Nephron (organoid): Measurements from ENCODE around the gene BRWD1.

Experiments used
- H3K27ac Mint-ChIP-seq, 3 experiments: 2 replicates each; pipeline ENCODE4 v1.8.0; 2020; ENCODE audit warnings: mixed read lengths in 3 of 3, mild to moderate bottlenecking in 2 of 3, moderate library complexity in 1 of 3
- H3K27me3 Mint-ChIP-seq: 2 replicates; pipeline ENCODE4 v1.8.0; 2021; ENCODE audit warnings: low read depth, mild to moderate bottlenecking, moderate library complexity, mixed read lengths
- H3K36me3 Mint-ChIP-seq: 2 replicates; pipeline ENCODE4 v1.8.0; 2020; ENCODE audit warnings: low read depth, mixed read lengths
- H3K4me1 Mint-ChIP-seq: 2 replicates; pipeline ENCODE4 v1.8.0; 2020; ENCODE audit warnings: mixed read lengths
- H3K4me3 Mint-ChIP-seq, 3 experiments: 2 replicates each; pipeline ENCODE4 v1.8.0; 2020; ENCODE audit warnings: mild to moderate bottlenecking in 3 of 3, mixed read lengths in 3 of 3, moderate library complexity in 2 of 3
- H3K9me3 Mint-ChIP-seq: 2 replicates; pipeline ENCODE4 v1.8.0; 2020; ENCODE audit warnings: mixed read lengths
- CTCF ChIP-seq, 3 experiments: fragments of 200-600 bp; sonication (generic); IDR thresholded peaks; one replicate each; pipeline ENCODE4 v1.5.0; 2021; ENCODE audit warnings: antibody characterized with exemption in 3 of 3; ENCODE audit not compliant: unreplicated experiment in 3 of 3

Gene BRWD1

GRCh38 chr21:39188521-39189139, 124.8 kb downstream of the BRWD1 start:
- peaks cover 35% of the 10 kb centered on the region for H3K4me1 Mint-ChIP-seq
- H3K36me3 Mint-ChIP-seq: peaks cover 15% of the 10 kb centered on the region
- H3K9me3 Mint-ChIP-seq: no peaks in the 10 kb centered on the region
- H3K27ac Mint-ChIP-seq: no peak overlapping the region
- H3K27me3 Mint-ChIP-seq: no peaks in the 10 kb centered on the region
- H3K4me3 Mint-ChIP-seq: no peak overlapping the region
- no peak for TF ChIP-seq CTCF (IDR thresholded peaks at IDR 0.05; ENCODE audit: unreplicated experiment in 3 of 3)

- Mint-ChIP-seq H3K27ac (peak overlapping the region in 2 of 3 experiments; percentile 27 to 52), H3K36me3 (peaks cover 8% of the 10 kb centered on the region), H3K4me1 (peaks cover 40% of the 10 kb centered on the region), H3K27me3 (no peaks in the 10 kb centered on the region), H3K9me3 (no peaks in the 10 kb centered on the region), H3K4me3 (peak overlapping the region in 1 of 3 experiments; percentile 17)
- no peak for TF ChIP-seq CTCF (IDR thresholded peaks at IDR 0.05; ENCODE audit: unreplicated experiment in 3 of 3)
Measured at GRCh38 chr21:39187141-39187540, 126.3 kb downstream of the BRWD1 start.

GRCh38 chr21:39186676-39187075, 126.8 kb downstream of the BRWD1 start:
- Mint-ChIP-seq H3K4me1 (peaks cover 44% of the 10 kb centered on the region), H3K27me3 (no peaks in the 10 kb centered on the region), H3K36me3 (peaks cover 4% of the 10 kb centered on the region), H3K9me3 (no peaks in the 10 kb centered on the region), H3K27ac (peak overlapping the region; percentile 3 to 52 (median 50)), H3K4me3 (peak overlapping the region in 2 of 3 experiments; percentile 30 to 38)
- no peak for TF ChIP-seq CTCF (IDR thresholded peaks at IDR 0.05; ENCODE audit: unreplicated experiment in 3 of 3)

- Mint-ChIP-seq H3K27ac (peak overlapping the region in 1 of 3 experiments; percentile 77), H3K27me3 (no peaks in the 10 kb centered on the region)
Measured at GRCh38 chr21:39185157-39185556, 128.3 kb downstream of the BRWD1 start.

GRCh38 chr21:39184050-39184980, 129.1 kb downstream of the BRWD1 start:
- Mint-ChIP-seq H3K9me3 (no peaks in the 10 kb centered on the region), H3K4me1 (peaks cover 53% of the 10 kb centered on the region), H3K4me3 (peak overlapping the region; percentile 96 to 99 (median 97)), H3K27ac (peak overlapping the region; percentile 77 to 98 (median 97)), H3K36me3 (peaks cover 14% of the 10 kb centered on the region), H3K27me3 (no peaks in the 10 kb centered on the region)
- no peak for TF ChIP-seq CTCF (IDR thresholded peaks at IDR 0.05; ENCODE audit: unreplicated experiment in 3 of 3)

More at GRCh38 chr21:39185157-39185556, 128.3 kb downstream of the BRWD1 start:
- H3K4me3 Mint-ChIP-seq: peak overlapping the region; percentile 96 to 99 (median 97)
- peaks cover 5% of the 10 kb centered on the region for H3K36me3 Mint-ChIP-seq
- TF ChIP-seq CTCF (IDR thresholded peaks at IDR 0.05; ENCODE audit: unreplicated experiment in 3 of 3): no peak
- no peaks in the 10 kb centered on the region for H3K9me3 Mint-ChIP-seq
- peaks cover 53% of the 10 kb centered on the region for H3K4me1 Mint-ChIP-seq
